ENCODE measurements around the gene ANKS4B. TPM values are rescaled to one million over a fixed set of nuclear protein-coding genes. Genes with fewer than 3 reads are reported as not detected.
"Not testable (repeated sequence)": the region's sequence is repeated elsewhere in the genome, so short reads cannot be mapped to it uniquely, and the experiment has no call there.

The ANKS4B gene
- total RNA-seq, 2 donors from 2014 or later: not detected

GRCh38 chr16:21257284-21257683 lies 23.8 kb downstream of the ANKS4B start:
- Mint-ChIP-seq H3K4me1 (ENCODE audit: low read depth) (no peaks in the 10 kb centered on the region), H3K4me3 (no peak overlapping the region)
- ATAC-seq (replicated peaks in 1 of 2): no peak

GRCh38 chr16:21260870-21261791 lies 27.6 kb downstream of the ANKS4B start:
- Mint-ChIP-seq H3K36me3 (ENCODE audit: insufficient read depth in 2 of 2) (no peaks in the 10 kb centered on the region), H3K4me1 (ENCODE audit: low read depth) (no peaks in the 10 kb centered on the region), H3K4me3 (no peak overlapping the region), H3K27ac (no peak overlapping the region), H3K27me3 (ENCODE audit: low read depth) (peaks cover 5% of the 10 kb centered on the region), H3K9me3 (no peaks in the 10 kb centered on the region)
- DNase-seq (no peak), ATAC-seq (replicated peaks in 1 of 2) (no peak)

More at GRCh38 chr16:21257284-21257683, 23.8 kb downstream of the ANKS4B start:
- H3K9me3 Mint-ChIP-seq: no peaks in the 10 kb centered on the region
- no peak overlapping the region for H3K27ac Mint-ChIP-seq
- no peaks in the 10 kb centered on the region for H3K36me3 Mint-ChIP-seq (ENCODE audit: insufficient read depth in 2 of 2)
- DNase-seq: no peak
- H3K27me3 Mint-ChIP-seq (ENCODE audit: low read depth): peaks cover 24% of the 10 kb centered on the region

DNA sequence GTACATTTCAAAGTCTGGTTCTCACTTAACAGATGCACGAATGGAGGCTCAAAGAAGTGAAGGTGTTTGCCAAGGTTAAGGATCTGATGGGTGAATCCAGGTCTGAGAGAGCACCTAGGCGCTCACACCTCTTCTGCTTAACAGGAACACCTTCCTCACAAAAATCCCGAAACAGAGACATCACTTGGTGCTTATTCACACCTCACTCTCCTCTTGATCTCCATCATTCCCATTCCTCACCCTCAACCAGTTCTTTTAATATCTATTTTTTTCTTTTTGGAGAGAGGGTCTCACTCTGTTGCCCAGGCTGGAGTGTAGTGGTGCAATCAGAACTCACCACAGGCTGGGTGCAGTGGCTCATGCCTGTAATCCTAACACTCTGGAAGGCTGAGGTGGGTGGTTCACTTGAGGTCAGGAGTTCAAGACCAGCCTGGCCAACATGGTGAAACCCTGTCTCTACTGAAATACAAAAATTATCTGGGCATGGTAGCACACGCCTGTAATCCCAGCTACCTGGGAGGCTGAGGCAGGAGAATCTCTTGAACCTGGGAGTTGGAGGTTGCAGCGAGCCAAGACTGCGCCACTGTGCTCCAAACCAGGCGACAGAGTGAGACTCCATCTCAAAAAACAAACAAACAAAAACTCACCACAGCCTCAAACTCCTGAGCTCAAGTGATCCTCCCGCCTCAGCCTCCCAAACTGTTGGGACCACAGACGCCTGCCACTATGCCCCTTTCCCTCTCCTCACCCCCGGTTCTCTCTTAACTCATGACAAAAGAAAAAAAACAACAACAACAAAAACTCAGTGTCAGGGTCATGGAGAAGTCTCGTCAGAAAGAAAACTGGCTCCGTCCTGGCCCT lies 29.5 kb downstream of the ANKS4B start:
- no peaks in the 10 kb centered on the region for H3K4me1 Mint-ChIP-seq (ENCODE audit: low read depth)
- ATAC-seq (replicated peaks in 1 of 2) (no peak), DNase-seq (no peak)
- no peak overlapping the region for H3K27ac Mint-ChIP-seq
- no peaks in the 10 kb centered on the region for H3K36me3 Mint-ChIP-seq (ENCODE audit: insufficient read depth in 2 of 2)
- no peaks in the 10 kb centered on the region for H3K9me3 Mint-ChIP-seq
- no peak overlapping the region for H3K4me3 Mint-ChIP-seq
- no peaks in the 10 kb centered on the region for H3K27me3 Mint-ChIP-seq (ENCODE audit: low read depth)

DNA sequence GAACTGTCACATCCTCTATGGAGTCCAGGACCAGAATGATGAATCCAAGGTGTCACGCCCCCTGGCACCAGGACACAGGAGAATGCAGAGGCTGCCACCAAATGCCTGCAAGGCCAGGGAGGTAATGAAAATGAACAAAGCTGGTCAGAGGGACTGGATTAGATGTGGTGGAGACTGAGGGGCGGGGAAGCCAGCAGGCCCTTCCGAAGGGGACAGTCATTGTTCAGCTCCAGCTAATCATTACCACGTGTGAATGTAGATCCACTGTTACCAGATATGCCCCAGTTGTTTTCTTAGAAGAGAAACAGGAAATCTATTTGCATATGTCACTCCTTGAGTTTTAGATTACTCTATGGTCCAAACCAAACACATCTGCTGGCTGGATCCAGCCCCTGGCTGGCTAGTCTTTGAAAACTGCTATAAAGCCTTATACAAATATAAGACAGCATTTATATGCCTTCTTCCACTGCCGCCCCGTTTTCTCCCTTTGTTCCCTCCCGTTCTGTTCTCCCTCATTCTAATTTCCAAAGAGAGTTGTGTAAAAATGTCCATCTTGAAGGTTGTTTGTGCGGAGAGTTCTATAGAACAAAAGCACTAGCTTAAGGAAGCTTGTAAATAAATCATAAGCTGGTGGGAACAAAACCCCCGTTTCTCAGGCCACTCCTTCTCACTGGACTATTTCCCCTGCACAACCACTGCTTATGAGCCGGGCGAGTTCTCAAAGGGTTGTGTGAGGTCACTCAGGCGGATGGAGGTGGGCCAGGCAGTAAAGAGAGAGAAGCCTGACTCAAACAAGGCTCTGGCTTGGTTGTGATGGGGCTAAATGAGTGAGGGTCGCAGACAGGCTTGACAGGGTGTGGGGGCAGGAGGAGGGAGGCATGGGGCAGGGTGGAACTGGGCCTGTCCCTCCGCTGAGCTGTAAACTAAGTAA lies 30.4 kb downstream of the ANKS4B start:
- H3K27ac Mint-ChIP-seq: no peak overlapping the region
- no peaks in the 10 kb centered on the region for H3K36me3 Mint-ChIP-seq (ENCODE audit: insufficient read depth in 2 of 2)
- H3K4me1 Mint-ChIP-seq (ENCODE audit: low read depth): no peaks in the 10 kb centered on the region
- no peak overlapping the region for H3K4me3 Mint-ChIP-seq
- no peaks in the 10 kb centered on the region for H3K27me3 Mint-ChIP-seq (ENCODE audit: low read depth)
- DNase-seq (no peak), ATAC-seq (replicated peaks in 1 of 2) (no peak)
- no peaks in the 10 kb centered on the region for H3K9me3 Mint-ChIP-seq

GRCh38 chr16:21264571-21265036 lies 31.1 kb downstream of the ANKS4B start:
- H3K9me3 Mint-ChIP-seq: no peaks in the 10 kb centered on the region
- no peak overlapping the region for H3K4me3 Mint-ChIP-seq
- no peak for DNase-seq
- H3K36me3 Mint-ChIP-seq (ENCODE audit: insufficient read depth in 2 of 2): no peaks in the 10 kb centered on the region
- H3K27ac Mint-ChIP-seq: no peak overlapping the region
- no peaks in the 10 kb centered on the region for H3K4me1 Mint-ChIP-seq (ENCODE audit: low read depth)
- no peaks in the 10 kb centered on the region for H3K27me3 Mint-ChIP-seq (ENCODE audit: low read depth)
- ATAC-seq (replicated peaks in 1 of 2): no peak

DNA sequence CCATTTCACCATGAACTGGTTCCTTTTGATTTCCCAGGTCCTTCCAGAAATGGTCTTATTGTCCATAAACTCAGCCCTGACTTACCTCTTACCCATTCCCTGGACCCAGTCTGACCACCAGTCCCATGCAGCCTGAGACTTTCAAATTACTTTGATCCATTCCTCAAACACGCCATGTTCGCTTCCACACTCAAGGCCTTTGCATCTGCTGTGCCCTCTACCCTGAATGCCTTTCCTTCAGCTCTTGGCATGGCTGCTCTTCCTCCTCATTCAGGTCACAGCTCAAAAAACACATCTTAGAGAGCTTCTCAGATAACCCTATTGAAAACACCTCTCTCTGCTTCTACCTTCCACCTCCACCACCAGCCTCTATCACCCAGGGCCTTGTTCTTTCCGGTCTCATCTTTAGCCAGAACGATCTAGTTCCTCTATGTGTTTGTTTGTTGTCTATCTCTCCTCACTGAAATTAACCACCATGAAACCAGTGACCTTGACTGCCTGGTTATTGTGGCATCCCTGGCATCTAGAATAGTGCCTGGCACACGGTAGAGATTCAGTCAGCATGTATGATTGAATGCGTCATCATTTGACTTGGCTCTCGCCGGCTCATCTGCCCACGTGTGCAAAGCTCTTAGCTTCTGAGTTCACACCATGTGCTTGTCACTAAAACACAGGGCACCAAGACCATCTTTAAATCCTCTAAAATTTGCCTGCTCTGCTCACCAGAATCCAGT lies 31.8 kb downstream of the ANKS4B start:
- H3K4me3 Mint-ChIP-seq: no peak overlapping the region
- no peaks in the 10 kb centered on the region for H3K27me3 Mint-ChIP-seq (ENCODE audit: low read depth)
- H3K36me3 Mint-ChIP-seq (ENCODE audit: insufficient read depth in 2 of 2): no peaks in the 10 kb centered on the region
- ATAC-seq (replicated peaks in 1 of 2): no peak
- no peaks in the 10 kb centered on the region for H3K4me1 Mint-ChIP-seq (ENCODE audit: low read depth)
- H3K9me3 Mint-ChIP-seq: no peaks in the 10 kb centered on the region
- H3K27ac Mint-ChIP-seq: no peak overlapping the region
- no peak for DNase-seq

DNA sequence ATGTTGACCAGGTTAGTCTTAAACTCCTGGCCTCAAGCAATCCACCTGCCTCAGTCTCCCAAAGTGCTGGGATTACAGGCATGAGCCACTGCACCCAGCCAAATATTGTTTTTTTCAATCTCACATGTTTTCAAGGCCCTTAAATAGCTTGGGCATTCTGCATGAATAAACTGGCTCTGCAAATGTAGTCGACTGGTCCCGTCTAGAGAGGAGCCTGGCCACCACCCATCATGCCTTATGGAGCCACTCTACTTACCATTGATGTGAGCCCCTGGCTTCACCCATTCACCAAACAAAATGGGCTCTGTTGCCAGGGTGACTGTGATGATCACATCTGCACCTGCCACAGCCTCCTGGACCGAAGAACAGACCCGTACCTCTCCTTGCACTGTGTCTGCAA lies 33.8 kb downstream of the ANKS4B start:
- Mint-ChIP-seq H3K4me3 (no peak overlapping the region), H3K27me3 (ENCODE audit: low read depth) (peaks cover 6% of the 10 kb centered on the region), H3K4me1 (ENCODE audit: low read depth) (no peaks in the 10 kb centered on the region), H3K9me3 (no peaks in the 10 kb centered on the region), H3K27ac (no peak overlapping the region), H3K36me3 (ENCODE audit: insufficient read depth in 2 of 2) (no peaks in the 10 kb centered on the region)
- ATAC-seq (replicated peaks in 1 of 2) (no peak), DNase-seq (no peak)

GRCh38 chr16:21268236-21268635 lies 34.7 kb downstream of the ANKS4B start:
- DNase-seq (no peak), ATAC-seq (replicated peaks in 1 of 2) (no peak)
- peaks cover 6% of the 10 kb centered on the region for H3K27me3 Mint-ChIP-seq (ENCODE audit: low read depth)
- H3K27ac Mint-ChIP-seq: no peak overlapping the region
- no peak overlapping the region for H3K4me3 Mint-ChIP-seq
- no peaks in the 10 kb centered on the region for H3K4me1 Mint-ChIP-seq (ENCODE audit: low read depth)
- H3K9me3 Mint-ChIP-seq: no peaks in the 10 kb centered on the region
- no peaks in the 10 kb centered on the region for H3K36me3 Mint-ChIP-seq (ENCODE audit: insufficient read depth in 2 of 2)

DNA sequence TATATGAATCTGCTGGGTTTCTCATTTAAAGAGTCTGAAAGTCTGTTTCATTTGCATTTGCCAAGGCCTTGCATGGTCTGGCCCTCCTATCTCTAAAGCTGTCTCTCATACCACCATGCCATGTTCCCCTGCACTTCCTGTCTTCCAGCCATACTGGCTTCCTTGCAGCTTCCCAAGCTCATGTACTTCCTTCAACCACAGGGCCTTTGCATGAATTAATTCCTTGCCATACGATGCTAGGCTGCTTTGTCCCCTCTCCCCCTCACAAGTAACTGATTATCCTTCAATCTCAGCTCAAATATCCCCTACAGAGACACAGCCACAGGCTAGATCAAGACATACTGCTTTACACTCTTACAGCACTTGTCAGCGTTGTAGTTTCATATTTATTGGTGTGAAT lies 38.8 kb downstream of the ANKS4B start:
- no peak overlapping the region for H3K27ac Mint-ChIP-seq
- no peaks in the 10 kb centered on the region for H3K9me3 Mint-ChIP-seq
- no peak for ATAC-seq (replicated peaks in 1 of 2)
- no peaks in the 10 kb centered on the region for H3K4me1 Mint-ChIP-seq (ENCODE audit: low read depth)
- H3K36me3 Mint-ChIP-seq (ENCODE audit: insufficient read depth in 2 of 2): no peaks in the 10 kb centered on the region
- peaks cover 17% of the 10 kb centered on the region for H3K27me3 Mint-ChIP-seq (ENCODE audit: low read depth)
- no peak overlapping the region for H3K4me3 Mint-ChIP-seq
- no peak for DNase-seq

DNA sequence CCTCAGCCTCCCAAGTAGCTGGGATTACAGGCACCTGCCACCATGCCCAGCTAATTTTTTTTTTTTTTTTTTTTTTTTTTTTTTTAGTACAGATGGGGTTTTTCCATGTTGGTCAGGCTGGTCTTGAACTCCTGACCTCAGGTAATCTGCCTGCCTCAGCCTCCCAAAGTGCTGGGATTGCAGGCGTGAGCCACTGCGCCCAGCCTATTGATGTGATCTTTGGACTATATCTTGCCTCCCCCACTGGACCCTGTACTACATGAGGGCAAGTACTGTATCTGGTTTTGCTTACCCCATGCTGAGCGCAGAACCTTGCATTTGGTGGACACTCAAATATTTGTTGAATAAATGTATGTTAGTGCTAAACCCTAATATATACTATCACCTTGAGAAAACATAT lies 39.3 kb downstream of the ANKS4B start:
- ATAC-seq (replicated peaks in 1 of 2); H3K27ac Mint-ChIP-seq; H3K36me3 Mint-ChIP-seq (ENCODE audit: insufficient read depth in 2 of 2); DNase-seq; H3K4me3 Mint-ChIP-seq; H3K4me1 Mint-ChIP-seq (ENCODE audit: low read depth); H3K9me3 Mint-ChIP-seq: not testable (repeated sequence)
- peaks cover 22% of the 10 kb centered on the region for H3K27me3 Mint-ChIP-seq (ENCODE audit: low read depth)

DNA sequence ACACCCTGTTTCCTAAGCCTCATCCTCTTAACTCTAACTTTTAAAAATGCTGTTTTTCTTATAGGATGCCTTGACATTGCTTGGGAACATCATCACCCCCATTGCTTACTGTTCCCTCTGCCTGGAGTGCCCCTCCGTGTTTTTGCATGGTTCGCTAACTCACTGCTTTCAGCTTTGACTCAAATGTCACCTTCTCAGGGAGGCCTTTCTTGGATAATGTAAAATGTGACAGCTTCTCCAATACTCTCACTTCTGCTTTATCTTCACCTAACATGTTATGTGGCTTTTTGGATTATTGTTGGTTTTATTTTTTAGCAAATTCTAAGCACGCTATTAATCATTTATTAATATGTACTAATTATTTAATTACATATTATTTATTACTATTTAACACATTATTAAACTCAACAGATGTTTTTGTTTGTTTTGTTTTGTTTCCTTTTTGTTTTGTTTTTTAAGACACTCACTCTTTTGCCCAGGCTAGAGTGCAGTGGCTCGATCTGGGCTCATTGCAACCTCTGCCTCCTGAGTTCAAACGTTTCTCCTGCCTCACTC lies 40.8 kb downstream of the ANKS4B start:
- no peaks in the 10 kb centered on the region for H3K36me3 Mint-ChIP-seq (ENCODE audit: insufficient read depth in 2 of 2)
- no peak for ATAC-seq (replicated peaks in 1 of 2)

GRCh38 chr16:21275529-21275928 lies 42.0 kb downstream of the ANKS4B start:
- Mint-ChIP-seq H3K4me3 (no peak overlapping the region), H3K27ac (no peak overlapping the region), H3K27me3 (ENCODE audit: low read depth) (peaks cover 45% of the 10 kb centered on the region), H3K36me3 (ENCODE audit: insufficient read depth in 2 of 2) (no peaks in the 10 kb centered on the region), H3K4me1 (ENCODE audit: low read depth) (no peaks in the 10 kb centered on the region), H3K9me3 (no peaks in the 10 kb centered on the region)
- ATAC-seq (replicated peaks in 1 of 2) (no peak), DNase-seq (no peak)

More for the DNA sequence above, 40.8 kb downstream of the ANKS4B start:
- Mint-ChIP-seq H3K27ac (no peak overlapping the region), H3K27me3 (ENCODE audit: low read depth) (peaks cover 37% of the 10 kb centered on the region), H3K9me3 (no peaks in the 10 kb centered on the region), H3K4me3 (no peak overlapping the region), H3K4me1 (ENCODE audit: low read depth) (no peaks in the 10 kb centered on the region)
- DNase-seq: no peak
